Activated CD4-positive, CD25-positive, alpha-beta regulatory T cell treated with anti-CD3 and anti-CD28 coated beads, Interleukin-2, amount 50 U/mL, for 24 hours (primary cell): ENCODE results near the gene CRX.
"Not testable (repeated sequence)": the region's sequence is repeated elsewhere in the genome, so short reads cannot be mapped to it uniquely, and the experiment has no call there.

Source experiments
- ATAC-seq, 2 donors: fragments of 150-1000 bp; cut with Tn5 transposase; one replicate each; pipeline ENCODE4 v1.10.0; 2021; ENCODE audit warnings: mild to moderate bottlenecking in 1 of 2, moderate library complexity in 1 of 2

The CRX gene

GRCh38 chr19:47804451-47804850 lies 17.3 kb upstream of the CRX start, which contains the start of gene TPRX1:
Gene TPRX1, minus strand, starts transcription at chr19:47804551. Its CDS starts 12 bp downstream, at chr19:47804539.
- ATAC-seq: not testable (repeated sequence)

GRCh38 chr19:47805313-47805712 lies 16.4 kb upstream of the CRX start:
- no peak for ATAC-seq

- no peak for ATAC-seq
Observed at GRCh38 chr19:47806435-47806834, 15.3 kb upstream of the CRX start.

GRCh38 chr19:47813304-47813994 lies 8.3 kb upstream of the CRX start:
- peak; percentile 64 to 82 for ATAC-seq

GRCh38 chr19:47813995-47814328 lies 7.8 kb upstream of the CRX start:
- no peak for ATAC-seq

GRCh38 chr19:47816270-47816669 lies 5.5 kb upstream of the CRX start:
- ATAC-seq: not testable (repeated sequence)

- not testable (repeated sequence) for ATAC-seq
Observed at GRCh38 chr19:47818221-47818620, 3.5 kb upstream of the CRX start.

GRCh38 chr19:47819858-47820257 lies 1.9 kb upstream of the CRX start:
- ATAC-seq: no peak

GRCh38 chr19:47820410-47820809 lies 1.3 kb upstream of the CRX start:
- no peak for ATAC-seq

- ATAC-seq: no peak
Observed at GRCh38 chr19:47824396-47824795, 2.7 kb downstream of the CRX start.

- no peak for ATAC-seq
Observed at GRCh38 chr19:47826800-47827199, 5.1 kb downstream of the CRX start.

- no peak for ATAC-seq
Observed at GRCh38 chr19:47832723-47833122, 11.0 kb downstream of the CRX start.

- no peak for ATAC-seq
Observed at GRCh38 chr19:47836038-47836437, 14.3 kb downstream of the CRX start.

- no peak for ATAC-seq
Observed at GRCh38 chr19:47839411-47839810, 17.7 kb downstream of the CRX start.

GRCh38 chr19:47839913-47840312 lies 18.2 kb downstream of the CRX start:
- no peak for ATAC-seq

GRCh38 chr19:47842941-47843340 lies 21.2 kb downstream of the CRX start:
- ATAC-seq: no peak

GRCh38 chr19:47848425-47848822 lies 26.7 kb downstream of the CRX start:
- no peak for ATAC-seq

- ATAC-seq: no peak
Observed at GRCh38 chr19:47848823-47849473, 27.2 kb downstream of the CRX start.

- no peak for ATAC-seq
Observed at GRCh38 chr19:47853003-47853402, 31.3 kb downstream of the CRX start.

- ATAC-seq: no peak
Observed at GRCh38 chr19:47854459-47854858, 32.7 kb downstream of the CRX start.

GRCh38 chr19:47858231-47858630 lies 36.5 kb downstream of the CRX start:
- ATAC-seq: not testable (repeated sequence)

- ATAC-seq: not testable (repeated sequence)
Observed at GRCh38 chr19:47858646-47859285, 37.0 kb downstream of the CRX start, which contains the start of gene TPRX2. Gene TPRX2, plus strand, starts transcription at chr19:47859235. Its CDS starts 12 bp downstream, at chr19:47859247.

GRCh38 chr19:47859838-47860237 lies 38.1 kb downstream of the CRX start:
- ATAC-seq: not testable (repeated sequence)
